Measurements from ENCODE around the gene PDE4D. TPM values are rescaled to one million over a fixed set of nuclear protein-coding genes. Genes with fewer than 3 reads are reported as not detected.

The PDE4D gene
- total RNA-seq, 1 donor from 2014 or later: 39.2 TPM

- Histone ChIP-seq H3K4me3 (ENCODE audit: low read depth, low read length) (no peak overlapping the region), H3K36me3 (ENCODE audit: control insufficient read depth, insufficient read depth, low read length) (no peaks in the 10 kb centered on the region), H3K27me3 (ENCODE audit: control insufficient read depth, insufficient read depth, low read length) (no peaks in the 10 kb centered on the region)
- TF ChIP-seq CTCF (IDR thresholded peaks at IDR 0.05; ENCODE audit: insufficient read depth, low read length, poor library complexity, severe bottlenecking): no peak
- DNase-seq (ENCODE audit: low read depth): no peak
Observed at GRCh38 chr5:58925627-58926540, 967.6 kb downstream of the PDE4D start.

GRCh38 chr5:58924306-58924705, 969.2 kb downstream of the PDE4D start:
- H3K36me3 ChIP-seq (ENCODE audit: control insufficient read depth, insufficient read depth, low read length): no peaks in the 10 kb centered on the region
- no peak for TF ChIP-seq CTCF (IDR thresholded peaks at IDR 0.05; ENCODE audit: insufficient read depth, low read length, poor library complexity, severe bottlenecking)
- no peaks in the 10 kb centered on the region for H3K27me3 ChIP-seq (ENCODE audit: control insufficient read depth, insufficient read depth, low read length)
- no peak overlapping the region for H3K4me3 ChIP-seq (ENCODE audit: low read depth, low read length)
- DNase-seq (ENCODE audit: low read depth): no peak

- Histone ChIP-seq H3K36me3 (ENCODE audit: control insufficient read depth, insufficient read depth, low read length) (no peaks in the 10 kb centered on the region), H3K4me3 (ENCODE audit: low read depth, low read length) (no peak overlapping the region), H3K27me3 (ENCODE audit: control insufficient read depth, insufficient read depth, low read length) (no peaks in the 10 kb centered on the region)
- no peak for DNase-seq (ENCODE audit: low read depth)
- no peak for TF ChIP-seq CTCF (IDR thresholded peaks at IDR 0.05; ENCODE audit: insufficient read depth, low read length, poor library complexity, severe bottlenecking)
Observed at GRCh38 chr5:58923355-58923754, 970.2 kb downstream of the PDE4D start.

- no peak overlapping the region for H3K4me3 ChIP-seq (ENCODE audit: low read depth, low read length)
- TF ChIP-seq CTCF (IDR thresholded peaks at IDR 0.05; ENCODE audit: insufficient read depth, low read length, poor library complexity, severe bottlenecking): no peak
- no peaks in the 10 kb centered on the region for H3K36me3 ChIP-seq (ENCODE audit: control insufficient read depth, insufficient read depth, low read length)
- H3K27me3 ChIP-seq (ENCODE audit: control insufficient read depth, insufficient read depth, low read length): no peaks in the 10 kb centered on the region
- no peak for DNase-seq (ENCODE audit: low read depth)
Observed at GRCh38 chr5:58922461-58923171, 970.9 kb downstream of the PDE4D start.

GRCh38 chr5:58921159-58921558, 972.4 kb downstream of the PDE4D start:
- TF ChIP-seq CTCF (IDR thresholded peaks at IDR 0.05; ENCODE audit: insufficient read depth, low read length, poor library complexity, severe bottlenecking): no peak
- peak; percentile 49 for DNase-seq (ENCODE audit: low read depth)
- Histone ChIP-seq H3K27me3 (ENCODE audit: control insufficient read depth, insufficient read depth, low read length) (no peaks in the 10 kb centered on the region), H3K4me3 (ENCODE audit: low read depth, low read length) (no peak overlapping the region), H3K36me3 (ENCODE audit: control insufficient read depth, insufficient read depth, low read length) (no peaks in the 10 kb centered on the region)

Measured in kidney epithelial cell (primary cell).